HepG2 (cell line): ENCODE data around the gene FGD2. TPM values are rescaled to one million over a fixed set of nuclear protein-coding genes. Genes with fewer than 3 reads are reported as not detected.

ENCODE experiments used
- ATAC-seq: fragments of 200-7000 bp; cut with Tn5 transposase; 3 replicates; pipeline ENCODE4 v1.9.1; 2020; ENCODE audit warnings: mild to moderate bottlenecking, moderate library complexity
- BruUV-seq: library from RNA; stranded (reverse); fragments of 400-500 nt; replicated peaks from 2 replicates; lab custom pipeline; 2021; lab: Mats Ljungman, UMichigan
- CTCF ChIA-PET: fragments of 300-600 bp; formaldehyde crosslinking; extraction: SDS; loops from one replicate; lab custom pipeline; 2021; ENCODE audit warnings: low total read pairs, inconsistent platforms, low intra/inter-chr PET ratio; lab: Yijun Ruan, JAX
- POLR2A ChIA-PET: fragments of 350-600 bp; sonication (Branson Sonifier 250); formaldehyde crosslinking; loops from one replicate; lab custom pipeline; 2020; ENCODE audit warnings: antibody characterized with exemption, inconsistent platforms; lab: Yijun Ruan, JAX
- DNase-seq: peaks from one replicate; pipeline ENCODE4 v3.0.0-alpha.2; 2015; ENCODE audit warnings: low spot score
- FAIRE-seq: peaks from 3 replicates; lab custom pipeline; 2011; peaks lifted over from hg19 to GRCh38; lab: Jason Lieb, UNC
- H2AFZ ChIP-seq: one replicate; pipeline ENCODE4 v1.6.1; 2011; ENCODE audit warnings: low read length, inconsistent platforms
- H3K27ac ChIP-seq: fragments of 300-600 bp; 3 replicates; pipeline ENCODE4 v1.8.0; 2011; ENCODE audit warnings: mixed run types, mild to moderate bottlenecking, mixed read lengths, low read length, inconsistent platforms; ENCODE audit not compliant: insufficient read depth; ENCODE audit errors: extremely low read length
- H3K27me3 ChIP-seq, 2 experiments: fragments of 200-600 bp in 1 of 2; 2 replicates in 1 of 2; 3 replicates in 1 of 2; pipeline versions ENCODE4 v1.6.0 to v1.8.0; 2011; ENCODE audit warnings: low read length in 2 of 2, mild to moderate bottlenecking in 2 of 2, moderate library complexity in 2 of 2, inconsistent platforms in 1 of 2; ENCODE audit not compliant: insufficient read depth in 2 of 2, control insufficient read depth in 1 of 2
- H3K36me3 ChIP-seq, 2 experiments: fragments of 200-600 bp in 1 of 2; replicated peaks in 1 of 2; 2 replicates in 1 of 2; 3 replicates in 1 of 2; pipeline versions ENCODE4 v1.5.1 to v1.8.0; 2011; ENCODE audit warnings: low read length in 2 of 2, inconsistent platforms in 1 of 2; ENCODE audit not compliant: insufficient read depth in 2 of 2, control insufficient read depth in 1 of 2
- H3K4me1 ChIP-seq: 2 replicates; pipeline ENCODE4 v1.5.1; 2012; ENCODE audit warnings: low read length, inconsistent platforms; ENCODE audit not compliant: insufficient read depth
- H3K4me2 ChIP-seq: 2 replicates; pipeline ENCODE4 v1.6.0; 2011; ENCODE audit warnings: low read depth, low read length, inconsistent platforms
- H3K4me3 ChIP-seq, 3 experiments: fragments of 200-600 bp in 1 of 3; sonication (generic), shearing (Covaris generic) in 1 of 3; replicated peaks in 1 of 3; 2 replicates each; pipeline ENCODE4 v1.5.1; 2011 to 2016; ENCODE audit warnings: low read length in 3 of 3, inconsistent platforms in 2 of 3, low read depth in 2 of 3, mild to moderate bottlenecking in 2 of 3, control low read depth in 1 of 3, mixed read lengths in 1 of 3; ENCODE audit not compliant: insufficient read depth in 1 of 3
- H3K79me2 ChIP-seq: one replicate; pipeline ENCODE4 v1.6.1; 2011; ENCODE audit warnings: low read length, inconsistent platforms; ENCODE audit not compliant: insufficient read depth
- H3K9ac ChIP-seq: 2 replicates; pipeline ENCODE4 v1.6.0; 2011; ENCODE audit warnings: mild to moderate bottlenecking, low read depth, low read length, inconsistent platforms; ENCODE audit not compliant: insufficient read depth
- H3K9me3 ChIP-seq: 2 replicates; pipeline ENCODE4 v1.5.1; 2012; ENCODE audit warnings: mild to moderate bottlenecking, low read length
- H4K20me1 ChIP-seq: 2 replicates; pipeline ENCODE4 v1.6.0; 2011; ENCODE audit warnings: inconsistent platforms, mild to moderate bottlenecking, low read length, moderate library complexity; ENCODE audit not compliant: insufficient read depth
- BHLHE40 ChIP-seq: IDR thresholded peaks from 2 replicates; pipeline ENCODE4 v1.6.1; 2011; ENCODE audit warnings: low read length, improper control_type of control experiment
- GTF3A ChIP-seq: sonication (generic); formaldehyde crosslinking; conservative IDR thresholded peaks from 2 replicates; pipeline ENCODE4 v1.4.0; 2020; ENCODE audit warnings: mild to moderate bottlenecking, missing genetic modification reagents
- HMG20A ChIP-seq: IDR thresholded peaks from 2 replicates; pipeline ENCODE4 v1.6.1; 2016; ENCODE audit warnings: borderline replicate concordance
- NR2F2 ChIP-seq: IDR thresholded peaks from 2 replicates; pipeline ENCODE4 v1.6.1; 2012; ENCODE audit warnings: low read depth, inconsistent platforms, borderline replicate concordance
- PTBP1 ChIP-seq: fragments of 200-400 bp; formaldehyde crosslinking; IDR thresholded peaks from 2 replicates; pipeline ENCODE4 v1.6.1; 2018; ENCODE audit warnings: low read length, low read depth; ENCODE audit not compliant: poor library complexity, severe bottlenecking
- RFX3 ChIP-seq: IDR thresholded peaks from 2 replicates; pipeline ENCODE4 v1.6.1; 2016; ENCODE audit warnings: missing biosample characterization, missing genetic modification reagents
- ZNF639 ChIP-seq: conservative IDR thresholded peaks from 2 replicates; pipeline ENCODE4 v1.6.1; 2018; ENCODE audit warnings: missing genetic modification reagents
- ZNF777 ChIP-seq: sonication (generic); formaldehyde crosslinking; IDR thresholded peaks from 2 replicates; pipeline ENCODE4 v1.4.0; 2020; ENCODE audit warnings: missing genetic modification reagents
- WGBS: methylation state at CpG from one replicate; pipeline ENCODE4 v1.1.6; 2017; ENCODE audit warnings: low lambda C conversion rate; 5-methylcytosine and 5-hydroxymethylcytosine counted together
- in situ Hi-C: cut with HindIII; loops from 2 replicates; pipeline ENCODE4 v1.10.0; 2017; ENCODE audit warnings: low pct_unique_long_range_greater_than_20kb; ENCODE audit not compliant: extremely low pct_ligation_motif_present
- intact Hi-C: fragments of 100-400 bp; cut with micrococcal nuclease; formaldehyde crosslinking; loops from one replicate; pipeline ENCODE4 v1.10.0; 2022; ENCODE audit not compliant: unreplicated experiment
- polyA plus RNA-seq, 8 experiments: library from polyadenylated mRNA; depleted of rRNA in 3 of 8; stranded (reverse) in 7 of 8; unstranded in 1 of 8; fragments of >200 nt; fragmentation: Illumina TruSeq in 4 of 8; extraction: Trizol in 4 of 8; gene quantifications; 2 replicates each; pipeline versions ENCODE4 v1.2.1 to v1.2.3, GENCODE V29; 2011 to 2016; ENCODE audit warnings: low read depth in 4 of 8, missing spikeins in 1 of 8, mixed read lengths in 1 of 8; ENCODE audit not compliant: insufficient read depth in 1 of 8
- total RNA-seq, 5 experiments: library from RNA; depleted of rRNA; stranded (reverse); fragments of >200 nt; fragmentation: Illumina TruSeq; extraction: Trizol; gene quantifications; 2 replicates each; pipeline ENCODE4 v1.2.3, GENCODE V29; 2016; ENCODE audit warnings: low read depth in 1 of 5

Gene FGD2
- total and polyA plus RNA-seq, 2 of the 13 experiments (the other 11 are each of a cell fraction or from before 2014, with no cell fraction given) = not detected

GRCh38 chr6:36976007-36976264 lies 29.5 kb upstream of the FGD2 start:
- H4K20me1 ChIP-seq = no peaks in the 10 kb centered on the region; the same call in 1 of the 2 replicates
- in situ Hi-C loops = no loop called here
- H3K36me3 ChIP-seq = peaks cover 68 to 89% of the 10 kb centered on the region in 2 experiments
- no peak for TF ChIP-seq RFX3 (CRISPR knock-in tag)
- TF ChIP-seq ZNF639 = no peak
- no peak for TF ChIP-seq ZNF777 (CRISPR knock-in tag)
- TF ChIP-seq, all 625 proteins: peak for 0
- WGBS = 97% methylated on average over 4 of the region's 4 CpGs
- FAIRE-seq (no peak), DNase-seq (no peak), ATAC-seq (no peak)
- Histone ChIP-seq H3K4me3 (no peak overlapping the region), H3K4me2 (no peak overlapping the region), H3K9ac (no peak overlapping the region), H3K27ac (no peak overlapping the region), H3K4me1 (no peaks in the 10 kb centered on the region), H2AFZ (no peak overlapping the region), H3K27me3 (no peaks in the 10 kb centered on the region), H3K79me2 (peaks cover 8% of the 10 kb centered on the region), H3K9me3 (no peaks in the 10 kb centered on the region)
- intact Hi-C loops = loop anchor here (2.0 kb wide), 1 partner anchor 43 kb away; no protein-coding TSS in a partner anchor
- BruUV-seq = no TSS peak
- POLR2A ChIA-PET = no interaction called here
- CTCF ChIA-PET = interaction anchor here (2.7 kb wide), 1 partner anchor 42 kb away, joined by 15 read pairs; no protein-coding TSS in a partner anchor

- Histone ChIP-seq H3K4me2 (no peak overlapping the region), H3K27ac (no peak overlapping the region), H3K36me3 (peaks cover 63 to 86% of the 10 kb centered on the region in 2 experiments), H2AFZ (no peak overlapping the region), H3K79me2 (peaks cover 14% of the 10 kb centered on the region), H3K4me3 (no peak overlapping the region), H3K27me3 (no peaks in the 10 kb centered on the region), H3K9ac (no peak overlapping the region), H3K4me1 (no peaks in the 10 kb centered on the region), H4K20me1 (no peaks in the 10 kb centered on the region; the same call in 1 of the 2 replicates), H3K9me3 (no peaks in the 10 kb centered on the region)
- TF ChIP-seq HMG20A (CRISPR knock-in tag) (no peak), GTF3A (CRISPR knock-in tag) (no peak), BHLHE40 (no peak), NR2F2 (no peak), PTBP1 (no peak)
- BruUV-seq = no TSS peak
- ChIA-PET CTCF (interaction anchor here (1.3 to 2.7 kb wide), 2 partner anchors 42 to 234 kb away, joined by 6 to 15 read pairs; no protein-coding TSS in a partner anchor), POLR2A (no interaction called here)
- WGBS = 96% methylated on average over 6 of the region's 7 CpGs
- ATAC-seq = no peak
- FAIRE-seq = no peak
- in situ Hi-C loops = no loop called here
- intact Hi-C loops = loop anchor here (2.0 kb wide), 1 partner anchor 42 kb away; no protein-coding TSS in a partner anchor
- DNase-seq = no peak
Measured at GRCh38 chr6:36976509-36976908, 28.9 kb upstream of the FGD2 start.
